Measurements from ENCODE around the gene AUP1. TPM values are rescaled to one million over a fixed set of nuclear protein-coding genes. Genes with fewer than 3 reads are reported as not detected.
A peak's percentile ranks its signal among the peaks of the same experiment; 100 is the strongest.

AUP1 gene
- polyA plus RNA-seq, 3 donors = 86.1 to 159 (median 152) TPM

GRCh38 chr2:74524955-74525716, 4.4 kb downstream of the AUP1 start:
- no peak overlapping the region for H3K27ac ChIP-seq (ENCODE audit: low read depth, low read length)
- 90 to 91% (median 91%) methylated on average over 10 of the region's 10 CpGs for WGBS, 3 donors

- no peak overlapping the region for H3K27ac ChIP-seq (ENCODE audit: low read depth, low read length)
- WGBS, 3 donors = 81 to 89% (median 88%) methylated on average over 9 of the region's 9 CpGs
Measured at GRCh38 chr2:74524005-74524404, 5.5 kb downstream of the AUP1 start.

- H3K27ac ChIP-seq (ENCODE audit: low read depth, low read length) = no peak overlapping the region
- 67 to 85% (median 78%) methylated on average over 3 of the region's 3 CpGs for WGBS, 3 donors
Measured at GRCh38 chr2:74522516-74522915, 7.0 kb downstream of the AUP1 start.

- 62 to 64% (median 63%) methylated on average over 13 of the region's 13 CpGs for WGBS, 3 donors
- H3K27ac ChIP-seq (ENCODE audit: low read depth, low read length) = no peak overlapping the region
Measured at GRCh38 chr2:74516650-74517049, 12.9 kb downstream of the AUP1 start.

- H3K27ac ChIP-seq (ENCODE audit: low read depth, low read length) = no peak overlapping the region
- 2 to 4% (median 3%) methylated on average over 71 to 72 of the region's 72 CpGs for WGBS, 3 donors
Measured at GRCh38 chr2:74515981-74516633, 13.4 kb downstream of the AUP1 start.

- 5 to 8% (median 5%) methylated on average over 54 to 60 of the region's 60 CpGs for WGBS, 3 donors
- no peak overlapping the region for H3K27ac ChIP-seq (ENCODE audit: low read depth, low read length)
Measured at GRCh38 chr2:74515271-74515980, 14.1 kb downstream of the AUP1 start.

- no peak within 1 kb of the TSS for H3K27ac ChIP-seq (ENCODE audit: low read depth, low read length)
- 4% methylated on average over 77 to 82 of the region's 82 CpGs for WGBS, 3 donors
Measured at GRCh38 chr2:74514368-74515270, 14.9 kb downstream of the AUP1 start, which contains the start of gene TLX2. Gene TLX2, plus strand, starts transcription at chr2:74514450. Its CDS starts 357 bp downstream, at chr2:74514807.

- no peak overlapping the region for H3K27ac ChIP-seq (ENCODE audit: low read depth, low read length)
- WGBS, 3 donors = 6 to 7% (median 6%) methylated on average over 40 to 52 of the region's 52 CpGs
Measured at GRCh38 chr2:74513605-74514367, 15.7 kb downstream of the AUP1 start.

GRCh38 chr2:74512744-74513604, 16.5 kb downstream of the AUP1 start:
- no peak overlapping the region for H3K27ac ChIP-seq (ENCODE audit: low read depth, low read length)
- WGBS, 3 donors = 8 to 10% (median 10%) methylated on average over 36 of the region's 36 CpGs

- WGBS, 3 donors = 33 to 44% (median 37%) methylated on average over 11 of the region's 11 CpGs
- H3K27ac ChIP-seq (ENCODE audit: low read depth, low read length) = no peak overlapping the region
Measured at GRCh38 chr2:74511104-74511989, 18.2 kb downstream of the AUP1 start.

- H3K27ac ChIP-seq (ENCODE audit: low read depth, low read length) = no peak overlapping the region
- 80 to 88% (median 80%) methylated on average over 4 of the region's 4 CpGs for WGBS, 3 donors
Measured at GRCh38 chr2:74510272-74510671, 19.2 kb downstream of the AUP1 start.

- 9 to 17% (median 14%) methylated on average over 38 of the region's 38 CpGs for WGBS, 3 donors
- H3K27ac ChIP-seq (ENCODE audit: low read depth, low read length) = peak overlapping the region; percentile 58
Measured at GRCh38 chr2:74507926-74508520, 21.5 kb downstream of the AUP1 start.

- 0 to 1% (median 1%) methylated on average over 55 to 56 of the region's 56 CpGs for WGBS, 3 donors
- H3K27ac ChIP-seq (ENCODE audit: low read depth, low read length) = peak within 1 kb of the TSS; percentile 89
Measured at GRCh38 chr2:74507145-74507925, 22.2 kb downstream of the AUP1 start, which contains the start of gene PCGF1. Gene PCGF1, minus strand, starts transcription at chr2:74507695. Its CDS starts 27 bp downstream, at chr2:74507668.

GRCh38 chr2:74505448-74506246, 23.9 kb downstream of the AUP1 start:
- WGBS, 3 donors = 94 to 98% (median 96%) methylated on average over 14 of the region's 14 CpGs
- H3K27ac ChIP-seq (ENCODE audit: low read depth, low read length) = no peak overlapping the region
